ENCODE measurements around the gene HIVEP2. TPM values are rescaled to one million over a fixed set of nuclear protein-coding genes. Genes with fewer than 3 reads are reported as not detected.
"Not testable (repeated sequence)": the region's sequence is repeated elsewhere in the genome, so short reads cannot be mapped to it uniquely, and the experiment has no call there.

HIVEP2 gene
- polyA plus RNA-seq (ENCODE audit: insufficient read length) = 15.6 TPM

GRCh38 chr6:142945049-142945445 is at the start of gene HIVEP2:
Gene HIVEP2 (minus strand): TSS chr6:142945176. CDS start chr6:142774738, 170,438 bp downstream.
- no peak for DNase-seq (ENCODE audit: low read depth)

- DNase-seq (ENCODE audit: low read depth) = no peak
Observed at GRCh38 chr6:142993977-142994376, 49.0 kb upstream of the HIVEP2 start.

- DNase-seq (ENCODE audit: low read depth) = no peak
Observed at GRCh38 chr6:142987490-142987889, 42.5 kb upstream of the HIVEP2 start.

GRCh38 chr6:142985281-142985680 is 40.3 kb upstream of the HIVEP2 start:
- DNase-seq (ENCODE audit: low read depth) = peak; percentile 59

- no peak for DNase-seq (ENCODE audit: low read depth)
Observed at GRCh38 chr6:142984386-142984785, 39.4 kb upstream of the HIVEP2 start.

GRCh38 chr6:142975365-142975764 is 30.4 kb upstream of the HIVEP2 start:
- no peak for DNase-seq (ENCODE audit: low read depth)

- DNase-seq (ENCODE audit: low read depth) = not testable (repeated sequence)
Observed at GRCh38 chr6:142970941-142971340, 26.0 kb upstream of the HIVEP2 start.

GRCh38 chr6:142968601-142969000 is 23.6 kb upstream of the HIVEP2 start:
- no peak for DNase-seq (ENCODE audit: low read depth)

- DNase-seq (ENCODE audit: low read depth) = no peak
Observed at GRCh38 chr6:142966294-142966693, 21.3 kb upstream of the HIVEP2 start.

- DNase-seq (ENCODE audit: low read depth) = no peak
Observed at GRCh38 chr6:142965164-142965563, 20.2 kb upstream of the HIVEP2 start.

GRCh38 chr6:142960098-142960497 is 15.1 kb upstream of the HIVEP2 start:
- DNase-seq (ENCODE audit: low read depth) = no peak

- no peak for DNase-seq (ENCODE audit: low read depth)
Observed at GRCh38 chr6:142958343-142958742, 13.4 kb upstream of the HIVEP2 start.

- DNase-seq (ENCODE audit: low read depth) = no peak
Observed at GRCh38 chr6:142956726-142957125, 11.8 kb upstream of the HIVEP2 start.

GRCh38 chr6:142954844-142955243 is 9.9 kb upstream of the HIVEP2 start:
- no peak for DNase-seq (ENCODE audit: low read depth)

GRCh38 chr6:142953373-142954273 is 8.6 kb upstream of the HIVEP2 start:
- no peak for DNase-seq (ENCODE audit: low read depth)

GRCh38 chr6:142952614-142953013 is 7.6 kb upstream of the HIVEP2 start:
- no peak for DNase-seq (ENCODE audit: low read depth)

- no peak for DNase-seq (ENCODE audit: low read depth)
Observed at GRCh38 chr6:142950291-142950690, 5.3 kb upstream of the HIVEP2 start.

- DNase-seq (ENCODE audit: low read depth) = no peak
Observed at GRCh38 chr6:142947714-142948480, 2.9 kb upstream of the HIVEP2 start.

GRCh38 chr6:142946924-142947713 is 2.1 kb upstream of the HIVEP2 start:
- DNase-seq (ENCODE audit: low read depth) = no peak

- DNase-seq (ENCODE audit: low read depth) = peak; percentile 92
Observed at GRCh38 chr6:142946181-142946923, 1.4 kb upstream of the HIVEP2 start.

Data from forelimb muscle (tissue), 1 donor.